ENCODE results near the gene DUOXA2.

DUOXA2 gene

DNA sequence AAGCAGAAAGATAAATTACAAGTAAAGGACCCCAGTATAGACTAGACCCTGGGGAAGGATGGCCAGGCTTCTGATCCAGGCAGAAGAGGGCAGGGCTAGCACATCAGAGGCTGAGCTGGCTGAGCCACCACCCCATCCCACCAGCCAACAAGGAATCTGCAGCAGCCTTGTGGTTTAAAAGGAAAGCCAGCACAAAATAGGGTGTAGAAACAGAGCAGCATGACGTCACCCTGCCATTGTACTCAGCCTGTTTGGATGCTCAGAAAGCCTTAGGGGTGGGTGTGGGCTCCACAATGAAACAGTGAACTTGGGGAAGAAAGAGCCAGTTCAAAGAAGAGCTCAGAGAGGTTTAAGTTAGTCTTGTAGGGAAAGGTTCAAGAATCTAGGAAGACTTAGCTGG lies 43.8 kb downstream of the DUOXA2 start:
- H3K9ac ChIP-seq (ENCODE audit: low read depth, low read length, poor library complexity, severe bottlenecking): no peak overlapping the region
- no peak overlapping the region for H3K4me3 ChIP-seq (ENCODE audit: low read length, poor library complexity, severe bottlenecking)
- TF ChIP-seq EZH2phosphoT487 (IDR thresholded peaks at IDR 0.05; ENCODE audit: borderline replicate concordance): no peak
- TF ChIP-seq, protein P1, sequence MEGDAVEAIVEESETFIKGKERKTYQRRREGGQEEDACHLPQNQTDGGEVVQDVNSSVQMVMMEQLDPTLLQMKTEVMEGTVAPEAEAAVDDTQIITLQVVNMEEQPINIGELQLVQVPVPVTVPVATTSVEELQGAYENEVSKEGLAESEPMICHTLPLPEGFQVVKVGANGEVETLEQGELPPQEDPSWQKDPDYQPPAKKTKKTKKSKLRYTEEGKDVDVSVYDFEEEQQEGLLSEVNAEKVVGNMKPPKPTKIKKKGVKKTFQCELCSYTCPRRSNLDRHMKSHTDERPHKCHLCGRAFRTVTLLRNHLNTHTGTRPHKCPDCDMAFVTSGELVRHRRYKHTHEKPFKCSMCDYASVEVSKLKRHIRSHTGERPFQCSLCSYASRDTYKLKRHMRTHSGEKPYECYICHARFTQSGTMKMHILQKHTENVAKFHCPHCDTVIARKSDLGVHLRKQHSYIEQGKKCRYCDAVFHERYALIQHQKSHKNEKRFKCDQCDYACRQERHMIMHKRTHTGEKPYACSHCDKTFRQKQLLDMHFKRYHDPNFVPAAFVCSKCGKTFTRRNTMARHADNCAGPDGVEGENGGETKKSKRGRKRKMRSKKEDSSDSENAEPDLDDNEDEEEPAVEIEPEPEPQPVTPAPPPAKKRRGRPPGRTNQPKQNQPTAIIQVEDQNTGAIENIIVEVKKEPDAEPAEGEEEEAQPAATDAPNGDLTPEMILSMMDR (conservative IDR thresholded peaks at IDR 0.05; ENCODE audit: low read length): no peak
- H3K9me3 ChIP-seq (ENCODE audit: insufficient read depth, low read depth, low read length): no peaks in the 10 kb centered on the region
- H3K9me2 ChIP-seq (replicated peaks; ENCODE audit: low read depth, low read length): no peaks in the 10 kb centered on the region
- H2AFZ ChIP-seq (ENCODE audit: low read length): no peak overlapping the region
- no peaks in the 10 kb centered on the region for H3K27me3 ChIP-seq (ENCODE audit: insufficient read depth, low read length, poor library complexity, severe bottlenecking)
- no peaks in the 10 kb centered on the region for H4K20me1 ChIP-seq (ENCODE audit: insufficient read depth, low read length, poor library complexity, severe bottlenecking)
- no peaks in the 10 kb centered on the region for H3K36me3 ChIP-seq (ENCODE audit: insufficient read depth, low read length)
- no peak overlapping the region for H3K4me2 ChIP-seq (ENCODE audit: low read depth, low read length, poor library complexity, severe bottlenecking)
- H3K79me2 ChIP-seq (ENCODE audit: insufficient read depth, low read length): no peaks in the 10 kb centered on the region
- H3F3A ChIP-seq (ENCODE audit: low read depth): no peaks in the 10 kb centered on the region
- H3K4me1 ChIP-seq (ENCODE audit: insufficient read depth, low read length, poor library complexity, severe bottlenecking): no peaks in the 10 kb centered on the region

DNA sequence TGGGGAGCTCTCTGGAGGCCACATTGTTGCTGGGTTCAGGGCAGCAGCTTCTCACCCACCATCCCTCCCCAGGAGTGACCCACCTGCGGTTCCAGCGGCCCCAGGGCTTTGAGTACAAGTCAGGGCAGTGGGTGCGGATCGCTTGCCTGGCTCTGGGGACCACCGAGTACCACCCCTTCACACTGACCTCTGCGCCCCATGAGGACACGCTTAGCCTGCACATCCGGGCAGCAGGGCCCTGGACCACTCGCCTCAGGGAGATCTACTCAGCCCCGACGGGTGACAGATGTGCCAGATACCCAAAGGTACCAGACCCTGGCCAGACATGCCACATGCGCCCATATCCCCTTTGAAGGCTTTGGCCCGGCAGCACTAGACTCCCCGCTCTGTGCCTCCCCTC lies 47.5 kb downstream of the DUOXA2 start:
- H3K4me2 ChIP-seq (ENCODE audit: low read depth, low read length, poor library complexity, severe bottlenecking): no peak overlapping the region
- no peaks in the 10 kb centered on the region for H3F3A ChIP-seq (ENCODE audit: low read depth)
- TF ChIP-seq, protein P1 (conservative IDR thresholded peaks at IDR 0.05; ENCODE audit: low read length): no peak
- no peak for TF ChIP-seq EZH2phosphoT487 (IDR thresholded peaks at IDR 0.05; ENCODE audit: borderline replicate concordance)
- peaks cover 15% of the 10 kb centered on the region for H3K79me2 ChIP-seq (ENCODE audit: insufficient read depth, low read length)
- H3K9me3 ChIP-seq (ENCODE audit: insufficient read depth, low read depth, low read length): no peaks in the 10 kb centered on the region
- no peaks in the 10 kb centered on the region for H3K27me3 ChIP-seq (ENCODE audit: insufficient read depth, low read length, poor library complexity, severe bottlenecking)
- H3K9me2 ChIP-seq (replicated peaks; ENCODE audit: low read depth, low read length): no peaks in the 10 kb centered on the region
- H3K36me3 ChIP-seq (ENCODE audit: insufficient read depth, low read length): no peaks in the 10 kb centered on the region
- no peak overlapping the region for H3K4me3 ChIP-seq (ENCODE audit: low read length, poor library complexity, severe bottlenecking)
- no peaks in the 10 kb centered on the region for H4K20me1 ChIP-seq (ENCODE audit: insufficient read depth, low read length, poor library complexity, severe bottlenecking)
- peaks cover 15% of the 10 kb centered on the region for H3K4me1 ChIP-seq (ENCODE audit: insufficient read depth, low read length, poor library complexity, severe bottlenecking)
- no peak overlapping the region for H2AFZ ChIP-seq (ENCODE audit: low read length)
- H3K9ac ChIP-seq (ENCODE audit: low read depth, low read length, poor library complexity, severe bottlenecking): no peak overlapping the region

DNA sequence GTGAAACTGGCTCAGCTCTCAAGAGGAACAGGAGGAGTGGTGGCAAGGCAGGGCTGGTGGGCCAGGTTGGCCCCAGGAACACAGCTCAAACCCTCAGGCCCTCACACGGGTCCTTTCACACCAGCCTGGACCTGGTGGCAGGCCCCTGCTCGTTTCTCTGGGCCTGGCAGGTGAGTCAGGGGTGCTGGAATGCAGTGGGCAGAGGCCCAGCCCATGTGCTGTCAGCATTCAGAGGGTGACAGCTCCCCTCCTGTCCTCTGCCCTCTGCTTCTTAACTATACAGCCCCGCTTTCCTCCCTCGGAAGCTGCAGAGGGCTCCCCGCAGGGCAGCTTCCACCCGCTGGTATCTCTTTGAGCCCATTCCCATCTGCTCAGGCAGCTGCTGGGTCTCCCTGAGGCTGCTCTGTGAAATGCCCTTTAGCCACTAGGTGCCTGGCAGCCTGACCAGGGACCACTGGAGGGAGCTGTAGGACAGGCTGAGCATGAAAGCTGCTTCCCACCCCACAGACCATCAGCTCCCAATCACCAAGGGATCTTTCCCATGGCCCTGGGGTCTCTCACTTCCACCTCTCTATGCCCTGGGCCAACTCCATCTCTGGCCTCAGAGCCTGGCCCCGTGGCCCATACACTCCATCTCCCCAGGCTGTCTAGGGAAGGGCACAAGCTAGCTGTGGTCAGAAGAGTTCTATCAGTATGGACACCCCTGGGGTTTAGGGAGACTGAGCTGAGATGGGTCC lies 48.8 kb downstream of the DUOXA2 start:
- Histone ChIP-seq H3K4me1 (ENCODE audit: insufficient read depth, low read length, poor library complexity, severe bottlenecking) (peaks cover 20% of the 10 kb centered on the region), H3K36me3 (ENCODE audit: insufficient read depth, low read length) (no peaks in the 10 kb centered on the region; the same call in 1 of the 2 replicates), H3K9me2 (replicated peaks; ENCODE audit: low read depth, low read length) (no peaks in the 10 kb centered on the region), H3K9me3 (ENCODE audit: insufficient read depth, low read depth, low read length) (no peaks in the 10 kb centered on the region), H3K27me3 (ENCODE audit: insufficient read depth, low read length, poor library complexity, severe bottlenecking) (no peaks in the 10 kb centered on the region), H3K9ac (ENCODE audit: low read depth, low read length, poor library complexity, severe bottlenecking) (no peak overlapping the region), H3F3A (ENCODE audit: low read depth) (no peaks in the 10 kb centered on the region), H4K20me1 (ENCODE audit: insufficient read depth, low read length, poor library complexity, severe bottlenecking) (no peaks in the 10 kb centered on the region), H3K4me3 (ENCODE audit: low read length, poor library complexity, severe bottlenecking) (no peak overlapping the region), H3K4me2 (ENCODE audit: low read depth, low read length, poor library complexity, severe bottlenecking) (no peak overlapping the region), H2AFZ (ENCODE audit: low read length) (no peak overlapping the region), H3K79me2 (ENCODE audit: insufficient read depth, low read length) (peaks cover 15% of the 10 kb centered on the region)
- no peak for TF ChIP-seq EZH2phosphoT487 (IDR thresholded peaks at IDR 0.05; ENCODE audit: borderline replicate concordance)
- TF ChIP-seq, protein P1 (conservative IDR thresholded peaks at IDR 0.05; ENCODE audit: low read length): peak; percentile 97
